Thymus (tissue), 11 donors: Measurements from ENCODE around the gene SYCE1L. TPM values are rescaled to one million over a fixed set of nuclear protein-coding genes. Genes with fewer than 3 reads are reported as not detected.
"Not testable (repeated sequence)": the region's sequence is repeated elsewhere in the genome, so short reads cannot be mapped to it uniquely, and the experiment has no call there.

Experiments used
- DNase-seq, 9 donors: peaks; one replicate each; pipeline ENCODE4 v3.0.0-alpha.2; 2013; ENCODE audit warnings: low spot score in 9 of 9, low read depth in 6 of 9, missing footprints in 1 of 9
- H3K27ac ChIP-seq, 2 donors: one replicate each; pipeline ENCODE4 v1.5.1; 2013; ENCODE audit warnings: control low read depth in 1 of 2, low read depth in 1 of 2, low read length in 1 of 2, mild to moderate bottlenecking in 1 of 2, moderate library complexity in 1 of 2
- H3K27me3 ChIP-seq, 2 donors: one replicate each; pipeline ENCODE4 v1.5.1; 2013; ENCODE audit warnings: low read length in 1 of 2; ENCODE audit not compliant: control insufficient read depth in 2 of 2, insufficient read depth in 1 of 2
- H3K36me3 ChIP-seq, 2 donors: one replicate each; pipeline ENCODE4 v1.5.1; 2013; ENCODE audit warnings: low read length in 1 of 2, mild to moderate bottlenecking in 1 of 2, moderate library complexity in 1 of 2; ENCODE audit not compliant: control insufficient read depth in 2 of 2, insufficient read depth in 2 of 2
- H3K4me1 ChIP-seq, 2 donors: one replicate each; pipeline ENCODE4 v1.5.1; 2013; ENCODE audit warnings: low read length in 2 of 2; ENCODE audit not compliant: control insufficient read depth in 2 of 2, insufficient read depth in 2 of 2
- H3K4me3 ChIP-seq, 2 donors: one replicate each; pipeline ENCODE4 v1.5.1; 2013; ENCODE audit warnings: low read length in 2 of 2, control low read depth in 1 of 2, mild to moderate bottlenecking in 1 of 2
- H3K9me3 ChIP-seq, 2 donors: one replicate each; pipeline ENCODE4 v1.5.1; 2013; ENCODE audit warnings: low read length in 1 of 2, mild to moderate bottlenecking in 1 of 2; ENCODE audit not compliant: control insufficient read depth in 2 of 2, insufficient read depth in 1 of 2
- WGBS: extraction: QIAGEN DNeasy Blood & Tissue Kit; methylation state at CpG from one replicate; pipeline ENCODE4 v1.1.7; 2013; 5-methylcytosine and 5-hydroxymethylcytosine counted together
- polyA plus RNA-seq: library from polyadenylated mRNA; stranded (reverse); fragments of 200-250 nt; gene quantifications from one replicate; pipeline ENCODE4 v1.2.3, GENCODE V29; 2013
- total RNA-seq: library from RNA; stranded (reverse); fragments of 120-200 nt; gene quantifications from one replicate; pipeline ENCODE4 v1.2.4, GENCODE V29; 2013
- donor health status: healthy.

SYCE1L gene
- total and polyA plus RNA-seq, 2 donors = 11.2 to 15.6 TPM

GRCh38 chr16:77231047-77231446 lies 31.8 kb downstream of the SYCE1L start:
- H3K4me3 ChIP-seq = no peak overlapping the region
- H3K9me3 ChIP-seq = no peaks in the 10 kb centered on the region
- no peaks in the 10 kb centered on the region for H3K36me3 ChIP-seq
- no peaks in the 10 kb centered on the region for H3K4me1 ChIP-seq
- WGBS = 80% methylated on average over 3 of the region's 3 CpGs
- DNase-seq = no peak
- H3K27me3 ChIP-seq = no peaks in the 10 kb centered on the region
- no peak overlapping the region for H3K27ac ChIP-seq

- Histone ChIP-seq H3K9me3 (no peaks in the 10 kb centered on the region), H3K36me3 (no peaks in the 10 kb centered on the region), H3K4me3 (no peak overlapping the region), H3K27ac (no peak overlapping the region), H3K27me3 (peaks cover 0 to 2% of the 10 kb centered on the region in 2 donors), H3K4me1 (no peaks in the 10 kb centered on the region)
- DNase-seq = no peak
- 86% methylated on average over 9 of the region's 9 CpGs for WGBS
Observed at GRCh38 chr16:77233799-77234519, 34.8 kb downstream of the SYCE1L start.

- peaks cover 0 to 2% of the 10 kb centered on the region in 2 donors for H3K27me3 ChIP-seq
- DNase-seq = no peak
- H3K27ac ChIP-seq = no peak overlapping the region
- H3K9me3 ChIP-seq = no peaks in the 10 kb centered on the region
- WGBS = 35% methylated on average over 11 of the region's 11 CpGs
- no peak overlapping the region for H3K4me3 ChIP-seq
- H3K36me3 ChIP-seq = no peaks in the 10 kb centered on the region
- no peaks in the 10 kb centered on the region for H3K4me1 ChIP-seq
Observed at GRCh38 chr16:77234611-77235010, 35.4 kb downstream of the SYCE1L start.

- no peaks in the 10 kb centered on the region for H3K9me3 ChIP-seq
- peaks cover 0 to 2% of the 10 kb centered on the region in 2 donors for H3K27me3 ChIP-seq
- peak; percentile 65 to 93 (median 82) for DNase-seq
- H3K36me3 ChIP-seq = no peaks in the 10 kb centered on the region
- H3K4me1 ChIP-seq = no peaks in the 10 kb centered on the region
- WGBS = 2% methylated on average over 21 of the region's 21 CpGs
- H3K4me3 ChIP-seq = no peak overlapping the region
- no peak overlapping the region for H3K27ac ChIP-seq
Observed at GRCh38 chr16:77236063-77236511, 36.9 kb downstream of the SYCE1L start.

GRCh38 chr16:77238593-77238992 lies 39.4 kb downstream of the SYCE1L start:
- H3K4me1 ChIP-seq = no peaks in the 10 kb centered on the region
- H3K27me3 ChIP-seq = peaks cover 0 to 2% of the 10 kb centered on the region in 2 donors
- no peaks in the 10 kb centered on the region for H3K36me3 ChIP-seq
- H3K4me3 ChIP-seq = no peak overlapping the region
- DNase-seq = no peak
- H3K9me3 ChIP-seq = no peaks in the 10 kb centered on the region
- H3K27ac ChIP-seq = no peak overlapping the region
- 85% methylated on average over 5 of the region's 5 CpGs for WGBS

GRCh38 chr16:77242471-77242870 lies 43.3 kb downstream of the SYCE1L start:
- 98% methylated on average over 5 of the region's 5 CpGs for WGBS
- not testable (repeated sequence) for H3K4me1 ChIP-seq, H3K4me3 ChIP-seq, H3K36me3 ChIP-seq, H3K27ac ChIP-seq, H3K27me3 ChIP-seq, DNase-seq, H3K9me3 ChIP-seq

GRCh38 chr16:77246150-77246549 lies 46.9 kb downstream of the SYCE1L start:
- DNase-seq = no peak
- no peak overlapping the region for H3K4me3 ChIP-seq
- no peak overlapping the region for H3K27ac ChIP-seq
- H3K36me3 ChIP-seq = no peaks in the 10 kb centered on the region
- H3K27me3 ChIP-seq = no peaks in the 10 kb centered on the region
- H3K9me3 ChIP-seq = no peaks in the 10 kb centered on the region
- no peaks in the 10 kb centered on the region for H3K4me1 ChIP-seq
- 94% methylated on average over 2 of the region's 2 CpGs for WGBS

GRCh38 chr16:77250400-77250799 lies 51.2 kb downstream of the SYCE1L start:
- Histone ChIP-seq H3K4me1 (no peaks in the 10 kb centered on the region), H3K36me3 (no peaks in the 10 kb centered on the region), H3K27me3 (no peaks in the 10 kb centered on the region), H3K27ac (no peak overlapping the region), H3K4me3 (no peak overlapping the region), H3K9me3 (no peaks in the 10 kb centered on the region)
- no peak for DNase-seq
- WGBS = 94% methylated on average over 4 of the region's 4 CpGs
